Stimulated activated CD4-positive, alpha-beta T cell treated with anti-CD3 and anti-CD28 coated beads, TNF-alpha, amount 100 ng/mL, for 24 hours (primary cell): Measurements from ENCODE around the gene FTCD.
"Not testable (repeated sequence)": the region's sequence is repeated elsewhere in the genome, so short reads cannot be mapped to it uniquely, and the experiment has no call there.

Experiments used
- DNase-seq, 3 experiments: peaks; one replicate each; pipeline ENCODE4 v3.0.0-alpha.2; 2020; ENCODE audit warnings: low read depth in 3 of 3

FTCD gene

DNA sequence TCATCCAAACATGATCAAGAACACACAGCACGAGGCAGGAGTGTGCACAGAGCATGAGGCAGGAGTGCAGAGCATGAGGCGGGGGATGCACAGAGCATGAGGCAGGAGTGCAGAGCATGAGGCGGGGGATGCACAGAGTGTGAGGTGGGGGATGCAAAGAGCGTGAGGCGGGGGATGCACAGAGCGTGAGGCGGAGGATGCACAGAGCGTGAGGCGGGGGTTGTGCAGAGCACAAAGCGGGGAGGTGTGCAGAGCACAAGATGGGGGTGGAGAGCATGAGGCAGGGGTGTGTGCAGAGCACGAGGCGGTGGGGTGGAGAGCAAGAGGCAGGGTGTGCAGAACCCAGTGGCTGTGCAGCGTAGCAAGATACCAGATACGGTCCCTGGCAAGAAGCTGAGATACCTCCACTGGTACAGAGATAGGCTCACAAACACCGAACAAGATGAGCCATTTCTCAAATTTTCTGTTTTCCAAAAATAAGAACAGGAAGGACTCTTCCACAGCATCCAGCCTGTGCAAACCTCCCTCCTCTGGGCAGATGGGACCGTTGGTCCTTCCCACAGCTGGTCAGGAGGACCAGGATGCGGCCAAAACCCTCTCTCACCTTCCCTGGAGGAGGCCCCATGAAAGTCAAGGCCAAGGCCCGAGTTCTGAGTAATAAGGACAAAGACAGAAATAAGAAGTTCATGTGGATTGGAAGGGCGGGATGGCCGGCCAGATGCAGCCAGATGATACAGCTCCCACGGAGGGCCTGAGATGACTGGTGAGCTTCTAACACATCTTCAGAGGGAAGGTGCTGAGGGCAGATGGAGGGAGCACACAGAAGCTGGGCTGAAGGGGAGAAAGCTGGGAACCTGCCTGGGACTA, 16.9 kb upstream of the FTCD start:
- DNase-seq, result no peak

DNA sequence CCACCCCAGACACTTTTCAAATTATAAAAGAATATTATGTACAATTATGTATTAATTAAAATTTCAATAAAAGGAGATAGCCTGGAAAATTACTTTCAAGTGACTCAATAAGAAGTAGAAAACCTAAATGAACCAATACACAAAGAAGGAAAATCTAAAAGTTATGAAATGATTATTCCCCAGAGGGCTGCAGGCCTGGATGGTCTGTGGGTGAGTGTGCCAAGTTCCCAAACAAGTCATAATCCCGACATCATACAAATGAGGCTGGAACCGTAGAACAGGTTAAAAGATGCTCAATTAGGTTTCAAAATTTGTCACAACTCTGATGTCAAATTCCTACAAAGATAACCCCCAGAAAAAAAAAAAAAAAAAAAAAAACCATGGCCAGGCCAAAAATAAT, 16.2 kb upstream of the FTCD start:
- DNase-seq, result no peak

DNA sequence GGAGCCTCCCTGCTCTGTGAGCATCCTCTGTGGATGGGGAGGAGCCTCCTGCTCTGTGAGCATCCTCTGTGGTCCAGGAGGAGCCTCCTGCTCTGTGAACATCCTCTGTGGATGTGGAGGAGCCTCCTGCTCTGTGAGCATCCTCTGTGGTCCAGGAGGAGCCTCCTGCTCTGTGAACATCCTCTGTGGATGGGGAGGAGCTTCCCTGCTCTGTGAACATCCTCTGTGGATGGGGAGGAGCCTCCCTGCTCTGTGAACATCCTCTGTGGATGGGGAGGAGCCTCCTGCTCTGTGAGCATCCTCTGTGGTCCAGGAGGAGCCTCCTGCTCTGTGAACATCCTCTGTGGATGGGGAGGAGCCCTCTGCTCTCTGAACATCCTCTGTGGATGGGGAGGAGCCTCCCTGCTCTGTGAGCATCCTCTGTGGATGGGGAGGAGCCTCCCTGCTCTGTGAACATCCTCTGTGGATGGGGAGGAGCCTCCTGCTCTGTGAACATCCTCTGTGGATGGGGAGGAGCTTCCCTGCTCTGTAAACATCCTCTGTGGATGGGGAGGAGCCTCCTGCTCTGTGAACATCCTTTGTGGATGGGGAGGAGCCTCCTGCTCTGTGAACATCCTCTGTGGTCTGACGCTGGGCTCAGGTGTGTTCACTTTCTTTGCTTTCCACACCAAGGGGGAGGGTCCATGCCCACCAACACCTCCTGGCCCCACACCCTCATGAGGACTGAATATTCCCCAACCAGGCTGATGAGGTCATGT, 15.2 kb upstream of the FTCD start:
- DNase-seq, result not testable (repeated sequence)

DNA sequence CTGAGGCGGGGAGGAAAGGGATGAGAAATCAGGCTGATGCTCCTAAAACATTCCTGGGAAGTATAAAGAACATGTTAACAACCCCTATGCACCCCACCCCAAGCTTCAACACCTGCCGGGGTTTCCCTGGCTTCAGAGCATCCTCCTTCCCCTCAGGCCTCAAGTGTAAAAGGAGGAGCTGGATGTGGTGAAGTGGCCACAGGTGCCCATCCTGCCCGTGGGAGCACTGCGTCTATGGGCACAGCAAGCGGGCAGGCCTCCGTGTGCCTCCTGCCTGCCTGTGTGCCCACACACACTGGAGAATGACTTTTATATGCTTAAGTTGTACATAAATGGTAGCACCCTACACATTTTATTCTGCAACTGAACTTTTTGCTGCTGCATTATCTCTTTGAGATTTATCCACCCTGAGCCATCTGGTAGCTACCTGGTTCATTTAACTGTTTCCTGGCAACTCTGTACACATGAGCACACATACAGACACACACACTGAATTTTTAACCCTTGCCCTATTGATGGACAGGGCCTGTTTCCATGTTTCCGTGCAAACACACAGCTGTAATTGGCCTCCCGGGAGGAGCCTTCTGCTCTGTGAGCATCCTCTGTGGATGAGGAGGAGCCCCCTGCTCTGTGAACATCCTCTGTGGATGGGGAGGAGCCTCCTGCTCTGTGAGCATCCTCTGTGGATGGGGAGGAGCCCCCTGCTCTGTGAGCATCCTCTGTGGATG, 13.4 kb upstream of the FTCD start:
- no peak for DNase-seq

DNA sequence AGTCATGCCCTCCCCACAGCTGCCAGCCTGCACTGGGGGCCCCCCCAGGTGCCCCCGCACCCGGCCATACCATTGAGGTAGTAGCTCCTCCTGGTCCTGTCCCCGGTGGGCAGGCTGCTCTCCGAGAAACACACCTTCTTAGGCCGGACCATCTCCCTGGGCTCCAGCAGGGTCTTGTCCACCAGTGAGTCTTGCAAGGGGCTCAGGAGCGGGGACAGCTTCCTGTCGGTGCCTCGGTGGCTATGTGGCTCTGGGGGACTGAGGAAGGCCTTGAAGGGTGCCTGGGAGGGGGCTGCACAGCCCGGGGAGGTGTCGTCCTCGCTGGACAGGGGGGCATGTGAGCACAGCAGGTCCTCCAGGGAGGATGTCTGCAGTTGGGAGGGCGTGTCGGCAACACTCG, 12.9 kb upstream of the FTCD start:
- no peak for DNase-seq

DNA sequence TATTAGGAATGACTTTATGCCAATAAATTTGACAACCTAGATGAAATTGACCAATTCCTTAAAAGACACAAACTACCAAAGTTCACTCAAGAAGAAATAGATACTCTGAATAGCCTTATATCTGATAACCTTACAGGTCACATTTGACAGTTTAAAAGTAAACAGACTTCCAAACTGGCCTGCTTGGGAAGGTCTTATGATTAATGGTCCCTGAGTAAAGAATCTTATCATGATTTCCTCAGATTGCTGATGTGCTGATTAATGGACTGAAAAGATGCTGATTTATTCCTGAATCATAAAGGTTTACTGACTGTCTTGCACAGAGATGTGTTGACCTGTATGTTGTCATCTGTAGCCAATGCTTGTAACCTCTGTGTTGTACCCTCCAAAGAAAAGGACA, 9.7 kb upstream of the FTCD start:
- DNase-seq, result no peak

DNA sequence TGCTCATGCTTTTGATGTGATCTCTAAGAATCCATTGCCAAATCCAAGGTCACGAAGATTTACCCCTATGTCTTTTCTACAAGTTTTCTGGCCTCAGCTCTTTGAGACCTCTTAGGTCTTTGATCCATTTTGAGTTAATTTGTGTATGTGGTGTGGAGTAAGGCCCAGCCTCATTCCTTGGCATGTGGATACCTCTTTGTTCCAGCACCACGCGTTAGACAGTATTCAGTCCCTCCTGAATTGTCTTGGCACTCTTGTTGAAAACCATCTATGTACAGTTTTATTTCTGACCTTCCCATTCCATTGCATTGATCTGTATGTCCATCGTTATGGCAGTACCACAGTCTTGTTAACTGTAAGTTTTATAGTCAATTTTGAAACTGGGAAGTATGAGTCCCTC, 8.0 kb upstream of the FTCD start:
- no peak for DNase-seq

DNA sequence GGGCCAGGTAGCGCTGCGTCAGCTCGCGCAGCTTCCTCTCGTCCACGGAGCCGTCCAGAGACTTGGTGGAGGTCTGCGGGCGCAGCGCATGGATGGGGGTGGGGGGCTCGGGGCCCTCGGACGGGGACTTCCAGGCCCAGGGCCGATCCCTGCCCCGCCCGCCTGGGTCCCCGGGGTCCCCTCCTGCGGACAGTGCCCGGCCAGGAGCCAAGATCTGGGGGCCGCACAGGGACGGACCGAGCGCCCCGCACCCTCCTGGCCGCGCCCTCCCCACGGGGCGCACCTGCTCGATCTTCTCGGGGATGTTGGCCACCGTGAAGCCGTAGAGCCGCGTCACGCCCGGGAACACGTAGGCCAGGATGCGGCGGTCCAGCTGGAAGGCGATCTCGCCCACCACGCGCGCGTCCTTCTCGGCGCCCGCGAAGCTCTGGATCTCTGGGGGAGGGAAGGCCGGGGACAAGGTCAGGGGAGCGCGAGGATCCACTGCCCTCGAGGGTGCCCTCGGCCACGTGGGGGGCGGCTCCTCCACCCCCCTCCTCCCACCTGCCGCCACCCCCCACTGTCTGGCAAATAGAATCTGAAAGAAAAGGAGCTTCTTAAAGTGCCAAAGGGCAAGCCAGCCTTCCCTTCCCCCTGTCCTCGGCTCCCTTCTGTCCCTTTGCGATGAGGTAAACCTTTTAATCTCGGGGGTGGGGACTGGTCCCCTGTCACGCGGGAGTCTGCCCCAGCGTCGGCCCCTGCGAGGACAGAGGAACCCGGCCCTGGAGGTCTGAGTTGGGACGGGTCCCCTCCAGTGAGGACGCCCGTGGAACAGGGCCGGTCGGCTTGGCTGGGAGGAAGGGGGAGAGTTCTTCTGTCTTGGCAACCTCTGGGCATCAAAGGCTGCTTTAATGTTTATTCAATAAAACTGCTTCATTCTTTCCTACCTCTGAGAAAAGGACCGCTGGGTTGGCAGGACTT, 6.5 kb upstream of the FTCD start:
- no peak for DNase-seq

DNA sequence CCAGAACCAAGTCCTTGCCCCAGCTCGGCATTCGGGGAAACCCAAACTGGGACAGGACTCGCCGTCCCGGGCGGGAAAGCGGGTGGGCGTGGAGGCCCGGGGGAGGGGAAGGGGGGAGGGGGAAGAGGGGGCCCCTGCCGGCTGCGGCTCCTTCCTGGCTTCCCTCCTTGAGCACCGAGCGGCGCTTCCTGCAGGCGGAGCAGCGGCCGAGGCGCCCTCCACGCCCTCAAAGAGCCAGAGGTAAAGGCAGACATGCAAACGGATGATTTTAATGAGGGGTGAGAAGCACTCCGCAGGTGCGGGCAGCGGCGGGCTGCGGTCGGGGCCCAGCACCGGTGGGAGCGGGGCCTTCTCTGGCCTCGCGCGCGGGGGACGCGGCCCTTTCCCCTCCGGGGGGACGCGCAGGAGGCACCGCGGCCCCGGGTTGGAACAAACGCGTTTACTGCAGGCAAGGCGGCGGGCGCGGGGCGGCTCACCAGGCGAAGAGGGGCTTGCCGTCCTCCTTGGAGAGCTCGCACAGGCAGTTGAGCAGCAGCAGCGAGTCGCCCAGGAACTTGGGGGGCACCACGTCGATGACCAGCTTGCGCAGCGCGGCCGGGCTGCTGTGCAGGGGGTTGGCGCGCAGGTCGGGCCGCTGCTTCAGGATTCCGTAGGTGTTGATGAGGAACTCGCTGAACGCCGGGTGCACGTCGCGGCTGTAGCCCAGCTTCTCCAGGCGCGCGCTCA, 5.7 kb upstream of the FTCD start:
- no peak for DNase-seq

DNA sequence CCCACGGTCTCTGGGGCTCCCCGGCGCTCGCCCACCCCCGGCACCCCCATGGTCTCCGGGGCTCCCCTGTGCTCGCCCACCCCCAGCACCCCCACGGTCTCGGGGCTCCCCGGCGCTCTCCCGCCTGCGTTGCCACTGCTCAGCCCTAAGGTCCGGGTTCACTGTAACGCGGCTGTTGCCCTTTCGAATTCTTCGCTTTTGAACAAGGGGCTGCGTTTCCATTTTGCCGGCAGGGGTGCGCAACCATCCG, 5.2 kb upstream of the FTCD start:
- no peak for DNase-seq

DNA sequence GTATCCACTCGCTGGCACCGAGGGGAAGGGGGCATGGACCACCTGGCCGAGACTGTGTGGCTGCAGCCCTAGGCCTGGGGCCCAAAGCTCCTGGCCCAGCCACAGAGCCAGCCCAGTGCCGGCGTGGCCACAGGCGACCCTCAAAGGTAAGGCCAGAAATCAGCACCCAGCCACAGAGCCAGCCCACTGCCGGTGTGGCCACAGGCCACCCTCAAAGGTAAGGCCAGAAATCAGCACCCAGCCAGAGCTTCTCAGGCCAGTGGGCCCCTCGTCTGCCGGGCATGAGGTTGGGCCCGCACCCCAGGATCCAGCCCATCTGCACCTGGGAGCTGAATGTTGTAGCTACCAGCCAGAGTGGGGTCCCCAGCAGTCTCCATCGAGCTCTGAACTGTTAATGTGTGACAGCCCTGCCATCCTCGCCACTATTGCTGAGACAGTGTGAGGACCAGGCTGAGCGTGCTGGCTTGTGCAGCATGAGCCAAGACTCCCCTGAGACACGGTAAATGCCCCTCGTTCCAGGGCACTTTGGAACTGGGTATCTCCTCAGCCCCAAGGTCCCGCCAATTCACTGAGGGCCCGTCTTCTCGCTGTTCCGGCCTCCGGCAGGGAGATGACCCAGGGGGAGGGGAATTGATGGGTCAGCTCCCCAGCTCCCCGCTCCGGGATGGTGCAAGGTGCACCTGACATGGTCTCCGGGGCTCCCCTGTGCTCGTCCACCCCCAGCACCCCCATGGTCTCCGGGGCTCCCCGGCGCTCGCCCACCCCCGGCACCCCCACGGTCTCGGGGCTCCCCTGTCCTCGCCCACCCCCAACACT, 4.7 kb upstream of the FTCD start:
- no peak for DNase-seq

DNA sequence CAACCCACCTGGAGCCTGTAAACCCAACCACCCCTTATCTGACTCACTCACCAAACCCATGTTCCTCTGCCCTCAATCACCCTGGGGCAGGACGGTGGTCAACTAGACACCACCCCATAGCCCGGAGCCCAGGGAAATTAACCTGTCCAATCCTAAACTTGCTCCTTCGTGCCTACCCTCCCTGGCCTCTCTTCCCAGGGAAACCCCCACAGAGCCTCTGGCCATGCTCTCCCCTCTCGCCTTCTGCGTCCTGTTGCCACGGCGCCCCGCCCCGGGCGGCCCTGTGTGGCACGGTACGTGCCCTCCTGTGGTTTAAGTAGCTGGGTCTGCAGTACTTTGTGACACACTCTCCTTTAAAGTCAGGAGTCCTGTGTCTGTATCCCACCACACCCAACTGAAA, 4.0 kb upstream of the FTCD start:
- DNase-seq, result no peak

DNA sequence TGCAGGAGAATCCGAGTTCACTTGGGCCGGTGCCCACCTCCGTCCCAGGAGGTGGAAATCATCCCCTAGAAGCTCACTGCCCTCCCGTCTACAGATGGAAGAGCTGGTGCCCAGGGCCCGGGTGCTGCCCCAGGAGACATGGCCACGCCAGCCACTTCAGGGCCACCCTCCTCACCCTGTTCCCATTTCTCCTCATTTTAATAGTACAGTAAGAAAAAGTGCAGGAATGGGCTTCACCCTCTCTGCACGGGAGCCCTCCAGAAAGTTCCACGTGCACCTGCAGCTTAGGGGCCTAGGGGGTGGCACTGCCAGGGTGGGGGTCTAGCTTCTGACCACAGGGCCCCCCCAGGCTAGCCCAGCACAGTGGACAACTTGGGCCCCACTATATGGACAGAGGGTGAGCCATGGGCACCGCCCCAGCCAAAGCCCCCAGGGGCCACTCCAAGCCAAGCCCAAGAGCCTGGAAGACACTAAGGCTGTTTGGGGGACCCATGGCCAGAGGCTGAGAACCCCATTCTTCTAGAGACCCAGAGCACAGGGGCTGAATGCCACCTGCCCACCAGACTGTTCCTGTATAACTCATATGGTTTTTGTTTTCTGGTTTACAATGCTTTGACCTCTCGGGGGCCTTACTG, 3.4 kb upstream of the FTCD start:
- no peak for DNase-seq

DNA sequence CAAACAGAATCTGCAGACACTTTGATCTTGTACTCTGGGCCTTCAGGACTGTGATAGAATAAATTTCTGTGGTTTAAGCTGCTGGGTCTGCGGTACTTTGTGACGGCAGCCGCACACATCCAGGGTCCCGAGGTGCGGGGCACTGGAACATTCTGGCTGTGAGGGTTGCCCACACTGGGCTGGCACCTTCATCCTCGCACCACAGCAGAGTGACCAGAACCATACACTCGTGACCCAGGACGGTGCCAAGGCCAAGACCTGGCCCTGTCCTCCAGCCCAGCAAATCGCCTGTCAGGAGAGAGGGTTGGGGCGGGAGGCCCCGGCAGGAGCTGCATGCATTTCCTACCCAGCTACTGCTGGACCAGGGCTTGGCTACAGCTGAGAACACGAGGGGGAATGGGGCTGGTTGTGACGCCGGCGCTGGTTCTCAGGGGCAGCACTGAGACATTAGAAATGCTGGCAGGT, 2.6 kb upstream of the FTCD start:
- DNase-seq, result no peak

DNA sequence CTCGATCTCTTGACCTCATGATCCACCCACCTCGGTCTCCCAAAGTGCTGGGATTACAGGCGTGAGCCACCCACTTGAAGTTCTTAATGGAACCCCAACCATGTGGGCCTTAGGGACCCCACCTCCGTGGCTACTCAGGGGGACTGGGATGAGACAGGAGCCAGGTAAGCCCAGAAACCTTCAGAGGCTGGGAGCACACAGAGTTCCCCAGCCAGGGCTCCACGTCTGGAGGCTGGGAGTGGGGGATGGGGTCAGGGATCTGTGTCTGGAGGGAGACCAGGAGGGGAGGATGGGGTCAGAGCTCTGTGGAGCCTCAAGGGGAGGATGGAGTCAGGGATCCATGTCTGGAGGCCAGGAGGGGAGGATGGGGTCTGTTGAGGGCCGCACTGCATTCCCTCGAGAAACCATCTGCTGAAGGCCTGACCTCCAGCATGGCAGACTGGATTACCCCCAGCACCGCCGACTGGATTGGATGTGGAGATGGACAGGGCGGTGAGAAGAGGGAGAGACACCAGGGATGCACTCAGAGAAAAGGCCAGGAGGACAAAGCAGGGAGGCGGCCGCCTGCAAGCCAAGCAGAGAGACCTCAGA, 2.1 kb upstream of the FTCD start:
- DNase-seq, result no peak

DNA sequence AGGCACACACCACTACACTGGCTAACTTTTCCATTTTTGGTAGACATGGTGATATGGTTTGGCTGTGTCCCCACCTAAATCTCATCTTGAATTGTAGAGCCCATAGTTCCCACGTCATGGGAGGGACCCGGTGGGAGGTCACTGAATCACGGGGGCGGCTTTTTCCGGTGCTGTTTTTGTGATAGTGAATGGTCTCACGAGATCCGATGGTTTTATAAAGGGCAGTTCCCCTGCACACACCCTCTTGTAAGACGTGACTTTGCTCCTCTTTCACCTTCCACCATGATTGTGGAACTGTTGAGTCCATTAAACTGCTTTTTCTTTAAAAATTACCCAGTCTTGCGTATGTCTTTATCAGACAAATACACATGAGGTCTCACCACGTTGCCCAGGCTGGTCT, 1.3 kb upstream of the FTCD start:
- no peak for DNase-seq

DNA sequence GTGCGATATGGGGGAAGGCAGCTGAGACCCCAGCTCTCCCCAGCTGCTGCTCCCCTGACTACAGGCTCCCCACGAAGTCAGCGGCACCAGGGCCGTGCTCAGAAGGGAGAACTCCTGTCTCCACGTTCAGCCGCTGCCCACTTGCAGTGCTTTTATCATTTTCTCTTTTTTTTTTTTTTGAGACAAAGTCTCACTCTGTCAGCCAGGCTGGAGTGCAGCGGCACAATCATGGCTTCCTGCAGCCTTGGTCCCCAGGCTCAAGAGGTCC, 933 bp upstream of the FTCD start:
- no peak for DNase-seq

DNA sequence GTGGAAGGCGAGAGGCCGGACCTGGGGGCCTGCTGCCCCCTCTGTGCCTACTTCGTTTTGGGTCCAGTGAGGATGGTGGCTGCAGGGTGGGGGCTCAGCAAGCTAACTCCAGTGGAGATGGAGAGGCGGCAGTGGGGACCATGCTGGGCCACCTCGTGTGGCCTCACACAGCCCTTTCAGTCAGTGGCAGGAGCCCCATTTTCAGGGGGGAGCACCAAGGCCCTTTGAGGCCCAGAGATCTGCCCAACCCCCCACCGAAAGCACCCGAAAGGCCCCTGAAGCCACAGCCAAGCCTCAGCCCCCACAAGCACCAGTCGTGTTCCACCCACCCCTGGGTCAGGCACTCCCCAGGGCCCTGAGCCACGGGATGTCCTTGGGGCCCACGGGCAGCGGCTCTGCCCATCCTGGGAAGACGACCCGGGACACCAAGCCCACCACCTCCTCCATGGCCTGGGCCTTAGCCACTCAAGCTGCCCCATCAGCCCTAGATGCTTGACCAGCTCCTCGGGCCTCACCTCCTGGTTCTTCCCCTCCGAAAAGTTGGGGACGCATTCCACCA, 345 bp downstream of the FTCD start:
- DNase-seq, result no peak
